Kidney (tissue), 14 donors: ENCODE measurements around the gene CLDN6. TPM values are rescaled to one million over a fixed set of nuclear protein-coding genes. Genes with fewer than 3 reads are reported as not detected.

Experiments
- DNase-seq, 5 donors: peaks; one replicate each; pipeline ENCODE4 v3.0.0-alpha.2; 2013 to 2020
- FAIRE-seq: peaks from 2 replicates; lab custom pipeline; 2012; peaks lifted over from hg19 to GRCh38; lab: Jason Lieb, UNC
- H3K27ac ChIP-seq, 2 donors: one replicate each; pipeline ENCODE4 v1.7.0; 2013; ENCODE audit warnings: low read depth in 2 of 2, low read length in 2 of 2, inconsistent platforms in 1 of 2
- H3K27me3 ChIP-seq: one replicate; pipeline ENCODE4 v1.7.1; 2013; ENCODE audit warnings: low read length, inconsistent platforms; ENCODE audit not compliant: control insufficient read depth, insufficient read depth
- H3K36me3 ChIP-seq, 3 donors: one replicate each; pipeline versions ENCODE4 v1.7.0 to v1.7.1; 2013; ENCODE audit warnings: low read length in 3 of 3, control low read depth in 1 of 3, inconsistent platforms in 1 of 3; ENCODE audit not compliant: insufficient read depth in 3 of 3, control insufficient read depth in 2 of 3
- H3K4me1 ChIP-seq, 3 donors: one replicate each; pipeline versions ENCODE4 v1.7.0 to v1.7.1; 2013; ENCODE audit warnings: low read length in 3 of 3, inconsistent platforms in 1 of 3, low read depth in 1 of 3; ENCODE audit not compliant: control insufficient read depth in 2 of 3, insufficient read depth in 2 of 3
- H3K4me3 ChIP-seq, 3 donors: one replicate each; pipeline versions ENCODE4 v1.7.0 to v1.8.1; 2013; ENCODE audit warnings: low read length in 3 of 3, control low read depth in 1 of 3, inconsistent platforms in 1 of 3
- H3K9ac ChIP-seq, 3 donors: one replicate each; pipeline versions ENCODE4 v1.7.0 to v1.7.1; 2013; ENCODE audit warnings: low read length in 3 of 3, control low read depth in 1 of 3, inconsistent platforms in 1 of 3
- H3K9me3 ChIP-seq, 3 donors: one replicate each; pipeline versions ENCODE4 v1.7.0 to v1.7.1; 2013; ENCODE audit warnings: low read length in 3 of 3, control low read depth in 1 of 3, inconsistent platforms in 1 of 3; ENCODE audit not compliant: control insufficient read depth in 2 of 3, insufficient read depth in 1 of 3
- intact Hi-C: fragments of 100-400 bp; cut with DNase I; formaldehyde crosslinking; loops from one replicate; pipeline ENCODE4 v1.11.1; 2022
- polyA plus RNA-seq: library from polyadenylated mRNA; stranded (reverse); fragments of 350-450 nt; fragmentation: Illumina TruSeq; extraction: RNeasy Lipid Tissue Mini Kit (QIAGEN cat#74804); gene quantifications from one replicate; pipeline ENCODE4 v1.2.3, GENCODE V29; 2014; ENCODE audit warnings: low read depth, low replicate concordance; ENCODE audit not compliant: insufficient read depth
- total RNA-seq: library from RNA; stranded (reverse); fragmentation: NEBNext Ultra II Directional; extraction: Animal tissue kit (Norgen Biotek cat#: 25700); gene quantifications from one replicate; pipeline ENCODE4 v1.2.1, GENCODE V29; 2021
- TF ChIP-seq, protein P1 (sequence below): IDR thresholded peaks from 3 replicates; pipeline ENCODE4 v1.5.1; 2012; ENCODE audit warnings: mild to moderate bottlenecking, moderate library complexity, borderline replicate concordance; ENCODE audit not compliant: insufficient read depth; ENCODE audit errors: extremely low read depth
- donor health status: control.
- donor health status: control.
- donor health status: control.
- donor health status: control.
- donor health status: control.
- donor health status: DM: yes; HTN: yes; CAD: no.
- donor health status: Normal renal cell carcinoma (clear cell type).

Gene CLDN6
- total and polyA plus RNA-seq, 2 donors from 2014 or later: 0.47 TPM; not detected in 1

DNA sequence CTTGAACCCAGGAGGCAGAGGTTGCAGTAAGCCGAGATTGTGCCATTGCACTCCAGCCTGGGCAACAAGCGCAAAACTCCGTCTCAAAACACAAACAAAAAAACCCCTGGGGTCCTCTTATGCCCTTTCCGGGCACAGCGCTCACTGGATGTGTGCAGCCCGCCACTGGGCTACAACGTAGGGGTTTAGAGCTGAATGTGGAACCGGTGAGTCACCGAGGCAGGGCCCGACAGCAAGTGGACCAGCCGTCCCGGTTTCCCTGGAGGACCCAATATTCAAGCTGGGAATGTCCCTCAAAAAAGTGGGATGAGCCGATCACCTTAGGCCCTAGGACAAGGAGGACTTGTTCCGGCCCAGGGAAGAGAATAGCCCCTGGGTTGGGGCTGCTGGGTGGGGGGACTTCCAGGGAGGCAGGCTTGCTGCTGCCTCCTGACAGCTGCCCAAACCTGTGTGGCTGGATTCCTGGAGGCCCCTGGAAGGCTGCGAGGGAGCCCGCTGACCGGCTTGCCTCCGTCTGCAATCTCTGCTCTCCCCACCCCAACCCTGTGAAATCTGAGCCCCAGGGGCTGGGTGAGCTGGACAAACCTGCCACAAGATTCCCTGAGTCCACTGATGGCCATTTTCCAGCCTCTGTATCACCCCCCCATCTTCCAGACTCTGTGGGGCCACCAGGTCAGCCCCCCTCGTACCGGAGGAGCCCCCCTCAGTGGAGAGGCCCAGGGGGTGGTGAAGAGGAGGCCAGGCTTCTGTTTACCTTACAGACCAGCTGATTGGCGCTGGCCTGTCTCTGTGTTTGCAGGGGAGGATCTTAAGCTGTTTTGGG lies 8.2 kb downstream of the CLDN6 start:
- TF ChIP-seq, protein P1, sequence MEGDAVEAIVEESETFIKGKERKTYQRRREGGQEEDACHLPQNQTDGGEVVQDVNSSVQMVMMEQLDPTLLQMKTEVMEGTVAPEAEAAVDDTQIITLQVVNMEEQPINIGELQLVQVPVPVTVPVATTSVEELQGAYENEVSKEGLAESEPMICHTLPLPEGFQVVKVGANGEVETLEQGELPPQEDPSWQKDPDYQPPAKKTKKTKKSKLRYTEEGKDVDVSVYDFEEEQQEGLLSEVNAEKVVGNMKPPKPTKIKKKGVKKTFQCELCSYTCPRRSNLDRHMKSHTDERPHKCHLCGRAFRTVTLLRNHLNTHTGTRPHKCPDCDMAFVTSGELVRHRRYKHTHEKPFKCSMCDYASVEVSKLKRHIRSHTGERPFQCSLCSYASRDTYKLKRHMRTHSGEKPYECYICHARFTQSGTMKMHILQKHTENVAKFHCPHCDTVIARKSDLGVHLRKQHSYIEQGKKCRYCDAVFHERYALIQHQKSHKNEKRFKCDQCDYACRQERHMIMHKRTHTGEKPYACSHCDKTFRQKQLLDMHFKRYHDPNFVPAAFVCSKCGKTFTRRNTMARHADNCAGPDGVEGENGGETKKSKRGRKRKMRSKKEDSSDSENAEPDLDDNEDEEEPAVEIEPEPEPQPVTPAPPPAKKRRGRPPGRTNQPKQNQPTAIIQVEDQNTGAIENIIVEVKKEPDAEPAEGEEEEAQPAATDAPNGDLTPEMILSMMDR: no peak
- peaks cover 5% of the 10 kb centered on the region for H3K27me3 ChIP-seq
- H3K4me3 ChIP-seq: no peak overlapping the region
- no peak for FAIRE-seq
- H3K4me1 ChIP-seq: peaks cover 0 to 3% (median 0%) of the 10 kb centered on the region in 3 donors
- peak overlapping the region in 1 of 2 donors; percentile 74 for H3K27ac ChIP-seq
- intact Hi-C loops: no loop called here
- H3K36me3 ChIP-seq: no peaks in the 10 kb centered on the region
- H3K9me3 ChIP-seq: no peaks in the 10 kb centered on the region
- peak overlapping the region in 1 of 3 donors; percentile 19 for H3K9ac ChIP-seq
- peak; percentile 88 to 95 (median 93) for DNase-seq

DNA sequence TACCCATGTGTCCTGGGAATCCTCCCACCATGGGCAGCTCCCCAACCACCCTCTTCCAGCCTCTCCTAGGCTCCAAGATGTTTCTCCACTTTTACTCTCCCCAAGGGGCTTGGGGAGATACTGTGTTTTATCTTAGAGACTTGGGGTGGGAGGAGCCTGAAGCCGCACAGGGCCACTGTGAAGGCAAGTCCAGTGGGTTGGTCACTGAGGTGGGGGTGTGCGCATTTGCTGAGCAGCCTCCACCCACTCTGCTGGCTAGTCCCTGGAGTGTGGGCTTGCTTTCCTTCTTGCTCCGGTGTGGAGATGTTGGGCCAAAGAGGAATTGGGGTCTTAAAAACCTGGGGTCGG lies 9.3 kb downstream of the CLDN6 start:
- no peak overlapping the region for H3K4me3 ChIP-seq
- FAIRE-seq: no peak
- H3K9ac ChIP-seq: no peak overlapping the region
- H3K4me1 ChIP-seq: peaks cover 0 to 3% (median 0%) of the 10 kb centered on the region in 3 donors
- DNase-seq: no peak
- no peaks in the 10 kb centered on the region for H3K9me3 ChIP-seq
- intact Hi-C loops: no loop called here
- H3K36me3 ChIP-seq: no peaks in the 10 kb centered on the region
- H3K27ac ChIP-seq: no peak overlapping the region
- TF ChIP-seq, protein P1: no peak
- peaks cover 5% of the 10 kb centered on the region for H3K27me3 ChIP-seq

DNA sequence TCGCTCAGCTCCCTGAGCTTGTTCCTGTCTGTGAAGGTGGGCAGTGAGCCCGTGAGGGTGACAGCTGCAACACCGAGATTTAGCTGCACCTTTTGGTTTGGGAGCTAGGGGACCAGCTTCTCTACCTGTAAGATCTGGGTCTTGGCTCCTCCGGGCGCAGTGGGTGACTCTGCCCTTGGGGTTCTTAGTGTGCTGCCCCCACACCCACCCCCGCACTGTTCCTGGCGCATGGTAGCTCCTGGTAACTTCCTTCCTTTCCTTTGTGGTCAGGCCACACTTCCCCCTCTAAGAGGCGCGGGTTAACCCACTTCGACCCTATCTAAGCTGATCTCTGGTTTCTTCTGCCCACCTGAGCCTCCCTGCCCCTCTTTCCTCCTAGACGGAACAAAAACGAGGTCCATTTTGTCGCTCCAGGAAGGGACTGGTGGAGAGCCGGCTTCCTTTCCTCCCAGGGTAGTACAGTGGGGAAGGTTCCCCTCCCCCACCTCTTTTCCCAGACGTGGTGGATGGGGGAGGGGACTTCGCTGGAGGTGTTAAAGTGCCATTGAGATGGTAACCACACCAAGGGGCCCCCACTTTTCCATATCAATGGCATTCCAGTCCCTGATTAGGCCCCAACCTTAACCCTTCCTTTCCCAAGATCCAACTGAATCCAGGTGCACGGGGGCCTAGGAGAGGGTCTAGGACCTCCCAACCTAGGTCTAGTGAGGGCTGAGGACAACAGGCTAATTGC lies 9.9 kb downstream of the CLDN6 start:
- peak overlapping the region in 1 of 3 donors; percentile 19 for H3K4me3 ChIP-seq
- no peaks in the 10 kb centered on the region for H3K36me3 ChIP-seq
- DNase-seq (peak in 1 of 5 donors; percentile 22), FAIRE-seq (no peak)
- no peak overlapping the region for H3K27ac ChIP-seq
- peaks cover 5% of the 10 kb centered on the region for H3K27me3 ChIP-seq
- H3K9me3 ChIP-seq: no peaks in the 10 kb centered on the region
- intact Hi-C loops: no loop called here
- TF ChIP-seq, protein P1: no peak
- no peak overlapping the region for H3K9ac ChIP-seq
- peaks cover 0 to 3% (median 0%) of the 10 kb centered on the region in 3 donors for H3K4me1 ChIP-seq
